HTERT RPE-1 (cell line): ENCODE results near the gene CD46.

ENCODE experiments used
- in situ Hi-C: fragments of 300-500 bp; cut with MboI; formaldehyde crosslinking; loops from 4 replicates; pipeline ENCODE4 v1.14.3; 2020; ENCODE audit warnings: low sequenced_read_pairs

The CD46 gene

GRCh38 chr1:207813512-207813881 lies 61.6 kb downstream of the CD46 start:
- in situ Hi-C loops = no loop called here

GRCh38 chr1:207813946-207814345 lies 62.1 kb downstream of the CD46 start:
- in situ Hi-C loops = no loop called here

GRCh38 chr1:207814469-207814868 lies 62.6 kb downstream of the CD46 start:
- in situ Hi-C loops = no loop called here

- in situ Hi-C loops = no loop called here
These were observed 63.6 kb downstream of the CD46 start for GRCh38 chr1:207815466-207815865.

GRCh38 chr1:207815913-207816291 lies 64.0 kb downstream of the CD46 start:
- in situ Hi-C loops = no loop called here

GRCh38 chr1:207817166-207817565 lies 65.3 kb downstream of the CD46 start:
- in situ Hi-C loops = no loop called here

GRCh38 chr1:207817778-207818751 lies 66.2 kb downstream of the CD46 start:
- in situ Hi-C loops = no loop called here

- in situ Hi-C loops = no loop called here
These were observed 67.2 kb downstream of the CD46 start for GRCh38 chr1:207818971-207819451.

- in situ Hi-C loops = no loop called here
These were observed 69.0 kb downstream of the CD46 start for GRCh38 chr1:207820568-207821463.

GRCh38 chr1:207821464-207822045 lies 69.7 kb downstream of the CD46 start:
- in situ Hi-C loops = no loop called here

GRCh38 chr1:207822124-207822601 lies 70.3 kb downstream of the CD46 start:
- in situ Hi-C loops = no loop called here

GRCh38 chr1:207822602-207823451 lies 71.0 kb downstream of the CD46 start:
- in situ Hi-C loops = no loop called here

- in situ Hi-C loops = no loop called here
These were observed 71.7 kb downstream of the CD46 start for GRCh38 chr1:207823531-207823879.

GRCh38 chr1:207823880-207824566 lies 72.2 kb downstream of the CD46 start:
- in situ Hi-C loops = no loop called here

GRCh38 chr1:207824691-207825408 lies 73.0 kb downstream of the CD46 start:
- in situ Hi-C loops = no loop called here

GRCh38 chr1:207825409-207825695 lies 73.5 kb downstream of the CD46 start:
- in situ Hi-C loops = no loop called here

- in situ Hi-C loops = no loop called here
These were observed 74.1 kb downstream of the CD46 start for GRCh38 chr1:207825719-207826556.
